ENCODE results near the gene PSD2.

Gene PSD2

GRCh38 chr5:139758510-139759075 is 37.0 kb upstream of the PSD2 start:
- ChIA-PET POLR2A (interaction anchor here (0.6 kb wide), 1 partner anchor 32 kb away, joined by 6 read pairs; no protein-coding TSS in a partner anchor), CTCF (interaction anchor here (0.7 to 3.0 kb wide), 11 partner anchors 15 to 211 kb away, joined by 3 to 19 read pairs (median 3); no protein-coding TSS in a partner anchor)
- no peak for DNase-seq (ENCODE audit: extremely low spot score)
- TF ChIP-seq CTCF (IDR thresholded peaks at IDR 0.05; ENCODE audit: control extremely low read depth, extremely low read depth, low read depth, missing control alignments): no peak

GRCh38 chr5:139759219-139759721 is 36.3 kb upstream of the PSD2 start:
- DNase-seq (ENCODE audit: extremely low spot score): no peak
- TF ChIP-seq CTCF (IDR thresholded peaks at IDR 0.05; ENCODE audit: control extremely low read depth, extremely low read depth, low read depth, missing control alignments): no peak
- ChIA-PET CTCF (interaction anchor here (0.9 to 3.0 kb wide), 7 partner anchors 15 to 127 kb away, joined by 3 to 19 read pairs (median 4); no protein-coding TSS in a partner anchor), POLR2A (no interaction called here)

- ChIA-PET POLR2A (no interaction called here), CTCF (interaction anchor here (3.0 kb wide), 1 partner anchor 15 kb away, joined by 9 read pairs; no protein-coding TSS in a partner anchor)
- no peak for TF ChIP-seq CTCF (IDR thresholded peaks at IDR 0.05; ENCODE audit: control extremely low read depth, extremely low read depth, low read depth, missing control alignments)
Measured at GRCh38 chr5:139760066-139761056, 35.2 kb upstream of the PSD2 start.

GRCh38 chr5:139761057-139761450 is 34.6 kb upstream of the PSD2 start:
- CTCF ChIA-PET: interaction anchor here (7.1 to 18.2 kb wide), 2 partner anchors 12 to 128 kb away, joined by 150 to 439 read pairs; no protein-coding TSS in a partner anchor

More at GRCh38 chr5:139760066-139761056, 35.2 kb upstream of the PSD2 start:
- no peak for DNase-seq (ENCODE audit: extremely low spot score)

GRCh38 chr5:139761501-139761900 is 34.1 kb upstream of the PSD2 start:
- POLR2A ChIA-PET: no interaction called here
- CTCF ChIA-PET: interaction anchor here (0.7 to 18.2 kb wide), 6 partner anchors 11 to 208 kb away, joined by 3 to 439 read pairs (median 4); no protein-coding TSS in a partner anchor
- no peak for DNase-seq (ENCODE audit: extremely low spot score)
- TF ChIP-seq CTCF (IDR thresholded peaks at IDR 0.05; ENCODE audit: control extremely low read depth, extremely low read depth, low read depth, missing control alignments): no peak

More at GRCh38 chr5:139761057-139761450, 34.6 kb upstream of the PSD2 start:
- no peak for DNase-seq (ENCODE audit: extremely low spot score)
- TF ChIP-seq CTCF (IDR thresholded peaks at IDR 0.05; ENCODE audit: control extremely low read depth, extremely low read depth, low read depth, missing control alignments): no peak
- POLR2A ChIA-PET: no interaction called here

- no peak for TF ChIP-seq CTCF (IDR thresholded peaks at IDR 0.05; ENCODE audit: control extremely low read depth, extremely low read depth, low read depth, missing control alignments)
- no peak for DNase-seq (ENCODE audit: extremely low spot score)
- CTCF ChIA-PET: interaction anchor here (0.9 to 18.2 kb wide), 6 partner anchors 10 to 130 kb away, joined by 3 to 439 read pairs (median 6); no protein-coding TSS in a partner anchor
- POLR2A ChIA-PET: no interaction called here
Measured at GRCh38 chr5:139762615-139763170, 32.9 kb upstream of the PSD2 start.

Measured in GM10248 (cell line).